ENCODE measurements around the gene RGS11. TPM values are rescaled to one million over a fixed set of nuclear protein-coding genes. Genes with fewer than 3 reads are reported as not detected.
A peak's percentile ranks its signal among the peaks of the same experiment; 100 is the strongest.

The RGS11 gene
- total RNA-seq, result 10 to 100 TPM; 14.8 to 15.3 TPM
- long read RNA-seq, partial matches to known transcripts, result 5 of 13 reads
- long read RNA-seq, other reads (novel, unspliced or antisense), result 4 of 13 reads

GRCh38 chr16:275786-276232, at the start of gene RGS11:
RGS11 (minus strand) TSS chr16:275944; CDS start chr16:275911, 33 bp downstream.
- intact Hi-C loops (cut with DNase I), result no loop called here
- ATAC-seq (peak; percentile 45 to 68), DNase-seq (no peak)

DNA sequence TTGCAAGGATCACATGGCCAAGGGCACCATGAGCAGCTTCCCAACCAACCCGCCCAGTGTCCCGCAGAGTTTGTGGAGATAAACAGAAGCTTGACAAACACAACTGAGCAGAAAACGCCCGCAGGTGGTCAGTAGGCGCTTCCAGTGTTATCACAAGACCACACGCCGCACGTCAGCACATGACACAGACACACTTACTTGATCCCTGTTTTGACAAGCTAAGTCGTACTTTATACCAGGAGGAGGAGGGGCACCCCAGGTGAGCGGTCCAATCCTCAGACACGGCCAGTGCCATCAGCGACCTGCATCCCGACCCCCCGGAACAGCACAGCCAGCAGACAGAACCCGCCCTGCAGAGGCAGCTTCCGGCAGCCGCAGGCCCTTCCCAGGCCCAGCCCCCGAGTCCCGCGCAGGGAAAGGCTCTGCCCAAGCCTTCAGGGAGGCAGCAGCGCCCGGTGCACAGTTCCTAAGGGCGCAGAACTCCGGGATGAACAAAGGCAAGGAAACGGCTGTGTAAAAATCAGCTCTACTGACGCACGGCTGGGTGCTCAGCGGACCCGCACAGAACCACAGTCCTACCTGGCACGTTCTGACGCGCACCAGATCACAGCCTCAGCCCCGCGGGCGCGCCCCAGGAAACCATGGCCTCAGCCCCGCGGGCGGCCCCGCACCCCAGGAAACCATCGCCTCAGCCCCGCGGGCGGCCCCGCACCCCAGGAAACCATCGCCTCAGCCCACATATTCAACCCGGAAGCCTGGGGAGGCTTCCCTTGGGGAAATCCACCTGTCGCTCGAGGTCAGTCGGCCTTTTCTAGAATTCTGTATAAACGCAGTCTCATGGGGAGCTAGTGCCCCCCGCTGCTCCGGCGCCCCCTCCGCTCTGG, 48.9 kb upstream of the RGS11 start:
- intact Hi-C loops (cut with DNase I), result no loop called here
- ATAC-seq (peak; percentile 18 to 28), DNase-seq (no peak)

DNA sequence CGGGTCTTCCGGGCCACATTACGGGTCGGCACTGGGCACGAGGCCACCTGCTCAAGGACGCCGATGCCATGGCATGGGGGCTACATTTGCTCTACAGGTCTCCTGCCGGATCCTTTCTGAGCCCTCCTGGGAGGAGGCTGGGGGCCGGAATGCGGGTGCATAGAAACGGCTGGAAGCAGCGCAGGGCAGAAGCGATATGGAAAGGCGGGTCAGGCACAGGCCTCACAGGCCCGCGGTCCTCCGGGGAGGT, 48.4 kb upstream of the RGS11 start:
- ATAC-seq (no peak), DNase-seq (no peak)
- intact Hi-C loops (cut with DNase I), result no loop called here

- intact Hi-C loops (cut with DNase I), result no loop called here
- ATAC-seq, result no peak
- DNase-seq, result no peak
These were observed 46.9 kb upstream of the RGS11 start for GRCh38 chr16:322476-323143.

DNA sequence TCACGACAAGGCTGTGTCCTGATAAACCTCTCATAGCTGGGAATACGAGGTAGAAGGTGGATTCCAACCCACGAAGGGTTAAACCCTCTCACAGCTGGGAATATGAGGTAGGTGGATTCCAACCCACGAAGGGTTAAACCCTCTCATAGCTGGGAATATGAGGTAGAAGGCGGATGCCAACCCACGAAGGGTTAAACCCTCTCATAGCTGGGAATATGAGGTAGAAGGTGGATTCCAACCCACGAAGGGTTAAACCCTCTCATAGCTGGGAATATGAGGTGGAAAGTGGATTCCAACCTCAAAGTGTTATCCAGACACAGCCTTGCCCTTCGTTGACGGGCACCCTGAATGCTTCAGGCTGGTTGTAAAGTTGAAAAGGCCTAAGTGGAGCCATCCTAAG, 45.8 kb upstream of the RGS11 start:
- DNase-seq, result no peak
- ATAC-seq, result no peak
- intact Hi-C loops (cut with DNase I), result no loop called here

GRCh38 chr16:320206-320605, 44.5 kb upstream of the RGS11 start:
- DNase-seq (no peak), ATAC-seq (no peak)
- intact Hi-C loops (cut with DNase I), result no loop called here

- intact Hi-C loops (cut with DNase I), result no loop called here
- DNase-seq (no peak), ATAC-seq (no peak)
These were observed 42.9 kb upstream of the RGS11 start for GRCh38 chr16:318628-319027.

DNA sequence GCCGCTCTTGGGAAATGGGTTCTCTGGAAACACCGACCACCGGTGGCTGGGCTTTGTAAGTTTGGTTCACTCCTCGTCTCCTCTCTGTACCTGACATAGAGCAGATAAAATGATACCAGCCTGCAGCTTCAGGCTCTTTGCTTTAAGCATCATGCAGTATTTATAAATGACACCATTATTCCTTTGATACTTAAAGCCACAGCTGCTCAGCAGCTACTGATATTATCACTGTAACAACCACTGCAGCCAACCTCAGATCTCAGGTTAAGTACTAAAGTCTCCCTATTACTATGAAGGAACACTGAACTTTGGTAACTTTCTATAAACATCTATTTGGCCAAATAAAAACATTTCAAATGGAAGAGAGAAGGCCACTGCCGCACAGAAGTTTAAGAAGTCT, 41.8 kb upstream of the RGS11 start:
- intact Hi-C loops (cut with DNase I), result no loop called here
- ATAC-seq, result no peak

DNA sequence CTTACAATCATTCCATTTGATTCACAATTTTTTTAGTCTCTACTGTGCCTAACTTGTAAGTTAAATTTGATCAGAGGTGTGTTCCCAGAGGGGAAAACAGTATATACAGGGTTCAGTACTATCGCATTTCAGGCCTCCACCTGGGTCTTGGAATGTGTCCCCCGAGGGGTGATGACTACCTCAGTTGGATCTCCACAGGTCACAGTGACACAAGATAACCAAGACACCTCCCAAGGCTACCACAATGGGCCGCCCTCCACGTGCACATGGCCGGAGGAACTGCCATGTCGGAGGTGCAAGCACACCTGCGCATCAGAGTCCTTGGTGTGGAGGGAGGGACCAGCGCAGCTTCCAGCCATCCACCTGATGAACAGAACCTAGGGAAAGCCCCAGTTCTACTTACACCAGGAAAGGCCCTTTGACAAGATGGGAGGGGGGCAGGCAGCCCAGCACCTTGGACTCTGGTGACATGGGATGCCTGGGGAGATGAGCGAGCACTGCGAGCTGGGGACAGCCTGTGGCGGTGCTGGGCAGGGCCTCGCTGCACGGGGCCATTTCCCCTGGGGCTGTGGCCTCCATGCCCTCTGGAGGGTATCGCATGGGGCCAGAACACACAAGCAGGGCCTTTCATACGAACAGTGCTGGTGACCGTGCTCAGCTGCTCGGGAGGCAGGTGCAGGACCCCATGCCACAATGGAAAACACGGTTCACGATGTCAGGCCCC, 41.2 kb upstream of the RGS11 start:
- intact Hi-C loops (cut with DNase I), result no loop called here
- DNase-seq (no peak), ATAC-seq (peak in 1 of 2 donors; percentile 12)

More for the DNA sequence above, 41.8 kb upstream of the RGS11 start:
- DNase-seq, result no peak

GRCh38 chr16:314795-315299, 39.1 kb upstream of the RGS11 start:
- ATAC-seq, result no peak
- DNase-seq, result no peak
- intact Hi-C loops (cut with DNase I), result no loop called here

GRCh38 chr16:314351-314750, 38.6 kb upstream of the RGS11 start:
- intact Hi-C loops (cut with DNase I), result no loop called here
- DNase-seq, result no peak
- ATAC-seq, result no peak

GRCh38 chr16:311725-312124, 36.0 kb upstream of the RGS11 start:
- intact Hi-C loops (cut with DNase I), result no loop called here
- ATAC-seq, result no peak
- no peak for DNase-seq

DNA sequence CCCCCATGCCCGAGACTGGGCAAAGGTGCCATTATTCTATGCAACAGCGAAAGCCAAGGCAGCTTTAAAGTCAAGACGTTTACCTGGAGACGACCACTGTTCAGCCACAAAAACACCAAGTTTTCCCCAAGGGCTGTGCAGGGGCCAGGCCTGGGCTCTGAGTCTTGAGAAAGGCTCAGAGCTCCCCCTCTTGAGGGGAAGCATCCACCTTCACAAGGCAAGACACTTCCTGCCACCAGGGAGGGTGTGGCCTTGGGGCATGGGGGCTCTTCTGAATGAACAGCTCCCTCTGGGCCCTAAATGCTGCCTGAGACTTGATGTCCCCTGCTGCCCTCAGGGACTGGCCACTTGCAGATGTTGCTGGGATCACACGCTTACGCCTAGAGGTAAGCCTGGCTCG, 33.7 kb upstream of the RGS11 start:
- DNase-seq (no peak), ATAC-seq (no peak)
- intact Hi-C loops (cut with DNase I), result no loop called here

- DNase-seq (no peak), ATAC-seq (no peak)
- intact Hi-C loops (cut with DNase I), result no loop called here
These were observed 32.1 kb upstream of the RGS11 start for GRCh38 chr16:307691-308312.

- no peak for ATAC-seq
- no peak for DNase-seq
- intact Hi-C loops (cut with DNase I), result no loop called here
These were observed 31.2 kb upstream of the RGS11 start for GRCh38 chr16:306911-307370.

- intact Hi-C loops (cut with DNase I), result no loop called here
- no peak for ATAC-seq
- no peak for DNase-seq
These were observed 30.3 kb upstream of the RGS11 start for GRCh38 chr16:305916-306626.

DNA sequence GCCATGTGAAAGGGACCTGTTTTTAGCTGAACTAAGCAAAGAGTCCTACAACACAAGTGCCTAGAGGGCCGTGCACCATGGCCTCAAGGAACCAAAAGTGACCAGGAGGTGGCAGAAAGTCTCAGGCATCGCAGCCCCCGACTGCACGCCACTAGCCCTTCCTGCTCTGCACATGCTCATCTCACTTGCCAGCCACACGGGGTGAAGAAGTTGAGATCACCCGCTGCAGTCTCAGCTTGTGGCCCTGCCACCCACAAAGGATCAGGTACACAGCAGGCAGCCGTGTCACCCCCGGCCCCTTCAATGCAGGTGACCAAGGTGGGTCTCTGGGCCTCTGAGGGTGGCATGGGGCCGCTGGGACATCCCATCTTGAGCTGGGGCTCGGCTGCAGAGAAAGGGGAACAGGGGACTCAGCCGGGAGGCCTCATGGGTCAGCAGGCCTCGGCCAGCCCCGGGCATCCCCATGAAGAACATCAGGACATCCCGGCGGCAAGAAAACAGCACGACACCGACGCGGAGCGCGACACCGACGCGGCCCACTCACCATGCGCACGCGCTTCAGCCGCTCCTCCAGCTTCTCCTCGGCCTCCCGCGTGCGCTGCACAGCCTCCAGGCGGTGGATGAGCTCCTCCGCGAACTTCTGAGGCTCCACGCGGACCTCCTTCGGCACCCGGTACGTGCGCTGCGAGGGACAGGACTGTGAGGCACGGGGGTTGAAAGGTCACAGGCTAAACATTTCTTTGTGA, 28.2 kb upstream of the RGS11 start:
- intact Hi-C loops (cut with DNase I), result no loop called here
- DNase-seq (no peak), ATAC-seq (no peak)

DNA sequence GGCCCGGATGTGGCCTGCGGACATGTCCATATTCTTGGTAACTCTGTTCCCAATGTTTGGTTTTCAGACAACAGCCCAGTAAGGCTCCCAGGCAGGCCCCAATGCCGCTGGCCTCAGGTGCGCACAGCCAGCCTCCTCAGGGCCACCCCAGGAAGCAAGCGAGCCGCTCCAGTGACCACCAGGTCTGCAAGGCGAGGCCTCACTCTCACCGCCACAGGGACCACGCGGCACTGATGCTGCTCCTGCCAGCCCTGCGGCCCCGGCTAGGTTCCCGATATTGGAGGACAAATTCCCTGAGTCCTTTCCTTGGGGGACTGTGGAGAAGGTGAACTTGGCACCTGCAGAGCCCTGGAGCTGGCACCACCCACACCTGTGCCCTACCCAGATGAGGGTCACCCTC, 26.2 kb upstream of the RGS11 start:
- intact Hi-C loops (cut with DNase I), result no loop called here

More for the DNA sequence above, 26.2 kb upstream of the RGS11 start:
- no peak for ATAC-seq
- no peak for DNase-seq

Data from left cardiac atrium (tissue), 4 donors.